ENCODE data around the gene ZNF432.

Gene ZNF432

DNA sequence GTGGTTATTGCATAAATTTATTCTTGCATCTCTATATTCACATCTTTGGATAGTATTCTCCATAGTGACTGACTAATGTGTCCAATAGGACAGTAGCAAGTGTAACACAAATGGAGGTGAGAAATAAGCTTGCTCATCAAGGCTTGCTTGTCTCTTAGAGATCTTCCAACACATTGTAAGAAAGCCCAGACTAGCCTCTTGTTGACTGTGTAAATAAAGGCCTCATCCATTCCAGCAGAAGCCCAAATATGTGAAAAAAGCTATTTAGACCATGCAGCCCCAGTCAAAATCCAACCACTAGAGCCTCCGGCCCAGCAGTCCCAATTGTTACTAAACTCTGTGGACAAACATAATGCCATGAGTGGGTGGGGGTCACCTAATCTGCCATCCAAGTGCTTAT lies 38.0 kb downstream of the ZNF432 start:
- H2BK120ac ChIP-seq (ENCODE audit: low read depth, low read length) = no peak overlapping the region

GRCh38 chr19:52007806-52008557 lies 40.7 kb downstream of the ZNF432 start, which contains the start of gene ZNF615:
TSS of gene ZNF615 (minus strand) at chr19:52008211. CDS start at chr19:52003711, 4,500 bp downstream.
- H2BK120ac ChIP-seq (ENCODE audit: low read depth, low read length) = no peak within 1 kb of the TSS
- H3K23ac ChIP-seq (ENCODE audit: low read depth, low read length, poor library complexity) = peak within 1 kb of the TSS; percentile 14
- H3K14ac ChIP-seq (ENCODE audit: low read length) = peak within 1 kb of the TSS; percentile 39
- H3K36me3 ChIP-seq (replicated peaks in 1 of 2; ENCODE audit: control insufficient read depth in 2 of 2, insufficient read depth in 2 of 2, low read length in 2 of 2) = peaks cover 5 to 26% of the 10 kb centered on the region in 2 donors
- peak within 1 kb of the TSS; percentile 89 for H3K18ac ChIP-seq (ENCODE audit: low read length)
- H3K9me3 ChIP-seq (replicated peaks in 1 of 2; ENCODE audit: control insufficient read depth in 2 of 2, insufficient read depth in 1 of 2, low read depth in 1 of 2, low read length in 2 of 2) = peaks cover 2 to 56% of the 10 kb centered on the region in 2 donors
- no peak within 1 kb of the TSS for H2BK12ac ChIP-seq (ENCODE audit: low read length)
- WGBS, 2 donors (ENCODE audit: extremely low coverage in 2 of 2, insufficient read length in 2 of 2, insufficient replicate concordance in 1 of 2) = no CpG with 5 or more reads among the region's 44 CpGs
- no peak within 1 kb of the TSS for H2AK5ac ChIP-seq (ENCODE audit: low read depth, low read length)
- no peaks in the 10 kb centered on the region for H3K4me1 ChIP-seq (ENCODE audit: control insufficient read depth in 2 of 2, insufficient read depth in 1 of 2, low read depth in 1 of 2, low read length in 2 of 2)
- H2AFZ ChIP-seq (ENCODE audit: low read length) = peak within 1 kb of the TSS; percentile 94
- peak within 1 kb of the TSS; percentile 70 for H3K4me2 ChIP-seq (ENCODE audit: insufficient read depth, low read length, poor library complexity, severe bottlenecking)
- H2BK5ac ChIP-seq (ENCODE audit: low read length) = no peak within 1 kb of the TSS
- H3K79me1 ChIP-seq (ENCODE audit: low read depth, low read length) = no peaks in the 10 kb centered on the region
- no peak within 1 kb of the TSS for H2BK15ac ChIP-seq (ENCODE audit: low read length)
- H3K4me3 ChIP-seq (ENCODE audit: low read length in 2 of 2) = peak within 1 kb of the TSS; percentile 76 to 97
- no peak within 1 kb of the TSS for H4K91ac ChIP-seq (ENCODE audit: low read depth, low read length, poor library complexity)
- peak within 1 kb of the TSS; percentile 92 for H3K9ac ChIP-seq (ENCODE audit: low read depth, low read length, poor library complexity)
- H3K27ac ChIP-seq (replicated peaks; ENCODE audit: low read length) = no peak within 1 kb of the TSS
- H3K27me3 ChIP-seq (ENCODE audit: control insufficient read depth in 3 of 3, insufficient read depth in 3 of 3, low read depth in 1 of 3, low read length in 3 of 3) = no peaks in the 10 kb centered on the region
- no peak within 1 kb of the TSS for H3K4ac ChIP-seq (ENCODE audit: low read length)
- DNase-seq (ENCODE audit: low spot score) = peak; percentile 84
- H4K8ac ChIP-seq (ENCODE audit: low read depth, low read length) = no peak within 1 kb of the TSS

More for the DNA sequence above, 38.0 kb downstream of the ZNF432 start:
- H3K4me1 ChIP-seq (ENCODE audit: control insufficient read depth in 2 of 2, insufficient read depth in 1 of 2, low read depth in 1 of 2, low read length in 2 of 2) = no peaks in the 10 kb centered on the region
- no peak overlapping the region for H4K91ac ChIP-seq (ENCODE audit: low read depth, low read length, poor library complexity)
- H3K14ac ChIP-seq (ENCODE audit: low read length) = no peak overlapping the region
- H3K9me3 ChIP-seq (replicated peaks in 1 of 2; ENCODE audit: control insufficient read depth in 2 of 2, insufficient read depth in 1 of 2, low read depth in 1 of 2, low read length in 2 of 2) = peaks cover 2 to 58% of the 10 kb centered on the region in 2 donors
- H3K27ac ChIP-seq (replicated peaks; ENCODE audit: low read length) = no peak overlapping the region
- H3K9ac ChIP-seq (ENCODE audit: low read depth, low read length, poor library complexity) = no peak overlapping the region
- H4K8ac ChIP-seq (ENCODE audit: low read depth, low read length) = no peak overlapping the region
- no peak overlapping the region for H2BK5ac ChIP-seq (ENCODE audit: low read length)
- H2AK5ac ChIP-seq (ENCODE audit: low read depth, low read length) = no peak overlapping the region
- H3K23ac ChIP-seq (ENCODE audit: low read depth, low read length, poor library complexity) = no peak overlapping the region
- H2AFZ ChIP-seq (ENCODE audit: low read length) = no peak overlapping the region
- H3K18ac ChIP-seq (ENCODE audit: low read length) = no peak overlapping the region
- no peak overlapping the region for H2BK15ac ChIP-seq (ENCODE audit: low read length)
- no peaks in the 10 kb centered on the region for H3K79me1 ChIP-seq (ENCODE audit: low read depth, low read length)
- no peaks in the 10 kb centered on the region for H3K27me3 ChIP-seq (ENCODE audit: control insufficient read depth in 3 of 3, insufficient read depth in 3 of 3, low read depth in 1 of 3, low read length in 3 of 3)
- no peak for DNase-seq (ENCODE audit: low spot score)
- WGBS, 2 donors (ENCODE audit: extremely low coverage in 2 of 2, insufficient read length in 2 of 2, insufficient replicate concordance in 1 of 2) = no CpG with 5 or more reads among the region's 1 CpG
- H3K36me3 ChIP-seq (replicated peaks in 1 of 2; ENCODE audit: control insufficient read depth in 2 of 2, insufficient read depth in 2 of 2, low read length in 2 of 2) = peaks cover 9 to 38% of the 10 kb centered on the region in 2 donors
- no peak overlapping the region for H3K4ac ChIP-seq (ENCODE audit: low read length)
- H3K4me2 ChIP-seq (ENCODE audit: insufficient read depth, low read length, poor library complexity, severe bottlenecking) = no peak overlapping the region
- H2BK12ac ChIP-seq (ENCODE audit: low read length) = no peak overlapping the region
- H3K4me3 ChIP-seq (ENCODE audit: low read length in 2 of 2) = no peak overlapping the region

GRCh38 chr19:52007451-52007805 lies 41.2 kb downstream of the ZNF432 start:
- H3K18ac ChIP-seq (ENCODE audit: low read length) = peak overlapping the region; percentile 78
- H2BK15ac ChIP-seq (ENCODE audit: low read length) = no peak overlapping the region
- no peak overlapping the region for H2BK120ac ChIP-seq (ENCODE audit: low read depth, low read length)
- H2BK12ac ChIP-seq (ENCODE audit: low read length) = no peak overlapping the region
- no peak overlapping the region for H2BK5ac ChIP-seq (ENCODE audit: low read length)
- no peak overlapping the region for H3K9ac ChIP-seq (ENCODE audit: low read depth, low read length, poor library complexity)
- H3K4me1 ChIP-seq (ENCODE audit: control insufficient read depth in 2 of 2, insufficient read depth in 1 of 2, low read depth in 1 of 2, low read length in 2 of 2) = no peaks in the 10 kb centered on the region
- no CpG with 5 or more reads among the region's 9 CpGs for WGBS, 2 donors (ENCODE audit: extremely low coverage in 2 of 2, insufficient read length in 2 of 2, insufficient replicate concordance in 1 of 2)
- peaks cover under 1 to 53% of the 10 kb centered on the region in 2 donors for H3K9me3 ChIP-seq (replicated peaks in 1 of 2; ENCODE audit: control insufficient read depth in 2 of 2, insufficient read depth in 1 of 2, low read depth in 1 of 2, low read length in 2 of 2)
- DNase-seq (ENCODE audit: low spot score) = peak; percentile 26
- H3K4me2 ChIP-seq (ENCODE audit: insufficient read depth, low read length, poor library complexity, severe bottlenecking) = peak overlapping the region; percentile 70
- H3K27ac ChIP-seq (replicated peaks; ENCODE audit: low read length) = no peak overlapping the region
- H3K14ac ChIP-seq (ENCODE audit: low read length) = no peak overlapping the region
- H3K4me3 ChIP-seq (ENCODE audit: low read length in 2 of 2) = peak overlapping the region; percentile 76 to 97
- no peak overlapping the region for H3K4ac ChIP-seq (ENCODE audit: low read length)
- no peaks in the 10 kb centered on the region for H3K27me3 ChIP-seq (ENCODE audit: control insufficient read depth in 3 of 3, insufficient read depth in 3 of 3, low read depth in 1 of 3, low read length in 3 of 3)
- peak overlapping the region; percentile 94 for H2AFZ ChIP-seq (ENCODE audit: low read length)
- H3K36me3 ChIP-seq (replicated peaks in 1 of 2; ENCODE audit: control insufficient read depth in 2 of 2, insufficient read depth in 2 of 2, low read length in 2 of 2) = peaks cover under 1 to 23% of the 10 kb centered on the region in 2 donors
- H3K79me1 ChIP-seq (ENCODE audit: low read depth, low read length) = no peaks in the 10 kb centered on the region
- H4K8ac ChIP-seq (ENCODE audit: low read depth, low read length) = no peak overlapping the region
- no peak overlapping the region for H4K91ac ChIP-seq (ENCODE audit: low read depth, low read length, poor library complexity)
- no peak overlapping the region for H2AK5ac ChIP-seq (ENCODE audit: low read depth, low read length)
- H3K23ac ChIP-seq (ENCODE audit: low read depth, low read length, poor library complexity) = no peak overlapping the region

GRCh38 chr19:51994048-51994644 lies 54.5 kb downstream of the ZNF432 start:
- Histone ChIP-seq H3K14ac (ENCODE audit: low read length) (no peak overlapping the region), H2AK5ac (ENCODE audit: low read depth, low read length) (no peak overlapping the region), H3K9me3 (replicated peaks in 1 of 2; ENCODE audit: control insufficient read depth in 2 of 2, insufficient read depth in 1 of 2, low read depth in 1 of 2, low read length in 2 of 2) (peaks cover 29 to 92% of the 10 kb centered on the region in 2 donors), H3K4me2 (ENCODE audit: insufficient read depth, low read length, poor library complexity, severe bottlenecking) (no peak overlapping the region), H2BK15ac (ENCODE audit: low read length) (no peak overlapping the region), H2BK120ac (ENCODE audit: low read depth, low read length) (no peak overlapping the region), H2BK5ac (ENCODE audit: low read length) (no peak overlapping the region), H3K36me3 (replicated peaks in 1 of 2; ENCODE audit: control insufficient read depth in 2 of 2, insufficient read depth in 2 of 2, low read length in 2 of 2) (peaks cover 23 to 75% of the 10 kb centered on the region in 2 donors), H3K4ac (ENCODE audit: low read length) (no peak overlapping the region), H3K27me3 (ENCODE audit: control insufficient read depth in 3 of 3, insufficient read depth in 3 of 3, low read depth in 1 of 3, low read length in 3 of 3) (no peaks in the 10 kb centered on the region), H3K79me1 (ENCODE audit: low read depth, low read length) (no peaks in the 10 kb centered on the region), H3K4me3 (ENCODE audit: low read length in 2 of 2) (no peak overlapping the region), H3K9ac (ENCODE audit: low read depth, low read length, poor library complexity) (no peak overlapping the region), H2BK12ac (ENCODE audit: low read length) (no peak overlapping the region), H4K91ac (ENCODE audit: low read depth, low read length, poor library complexity) (no peak overlapping the region), H3K4me1 (ENCODE audit: control insufficient read depth in 2 of 2, insufficient read depth in 1 of 2, low read depth in 1 of 2, low read length in 2 of 2) (no peaks in the 10 kb centered on the region), H4K8ac (ENCODE audit: low read depth, low read length) (no peak overlapping the region), H3K27ac (replicated peaks; ENCODE audit: low read length) (no peak overlapping the region), H3K18ac (ENCODE audit: low read length) (no peak overlapping the region), H3K23ac (ENCODE audit: low read depth, low read length, poor library complexity) (no peak overlapping the region), H2AFZ (ENCODE audit: low read length) (no peak overlapping the region)
- WGBS, 2 donors (ENCODE audit: extremely low coverage in 2 of 2, insufficient read length in 2 of 2, insufficient replicate concordance in 1 of 2) = no CpG with 5 or more reads among the region's 2 CpGs
- no peak for DNase-seq (ENCODE audit: low spot score)
